Stimulated activated CD4-positive, alpha-beta T cell treated with anti-CD3 and anti-CD28 coated beads, Interleukin-1b, Interleukin-23, amount 100 ng/mL, for 48 hours (primary cell): ENCODE data around the gene SLC2A8.

Experiments used
- DNase-seq: peaks from one replicate; pipeline ENCODE4 v3.0.0-alpha.2; 2020

SLC2A8 gene, protein sequence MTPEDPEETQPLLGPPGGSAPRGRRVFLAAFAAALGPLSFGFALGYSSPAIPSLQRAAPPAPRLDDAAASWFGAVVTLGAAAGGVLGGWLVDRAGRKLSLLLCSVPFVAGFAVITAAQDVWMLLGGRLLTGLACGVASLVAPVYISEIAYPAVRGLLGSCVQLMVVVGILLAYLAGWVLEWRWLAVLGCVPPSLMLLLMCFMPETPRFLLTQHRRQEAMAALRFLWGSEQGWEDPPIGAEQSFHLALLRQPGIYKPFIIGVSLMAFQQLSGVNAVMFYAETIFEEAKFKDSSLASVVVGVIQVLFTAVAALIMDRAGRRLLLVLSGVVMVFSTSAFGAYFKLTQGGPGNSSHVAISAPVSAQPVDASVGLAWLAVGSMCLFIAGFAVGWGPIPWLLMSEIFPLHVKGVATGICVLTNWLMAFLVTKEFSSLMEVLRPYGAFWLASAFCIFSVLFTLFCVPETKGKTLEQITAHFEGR

DNA sequence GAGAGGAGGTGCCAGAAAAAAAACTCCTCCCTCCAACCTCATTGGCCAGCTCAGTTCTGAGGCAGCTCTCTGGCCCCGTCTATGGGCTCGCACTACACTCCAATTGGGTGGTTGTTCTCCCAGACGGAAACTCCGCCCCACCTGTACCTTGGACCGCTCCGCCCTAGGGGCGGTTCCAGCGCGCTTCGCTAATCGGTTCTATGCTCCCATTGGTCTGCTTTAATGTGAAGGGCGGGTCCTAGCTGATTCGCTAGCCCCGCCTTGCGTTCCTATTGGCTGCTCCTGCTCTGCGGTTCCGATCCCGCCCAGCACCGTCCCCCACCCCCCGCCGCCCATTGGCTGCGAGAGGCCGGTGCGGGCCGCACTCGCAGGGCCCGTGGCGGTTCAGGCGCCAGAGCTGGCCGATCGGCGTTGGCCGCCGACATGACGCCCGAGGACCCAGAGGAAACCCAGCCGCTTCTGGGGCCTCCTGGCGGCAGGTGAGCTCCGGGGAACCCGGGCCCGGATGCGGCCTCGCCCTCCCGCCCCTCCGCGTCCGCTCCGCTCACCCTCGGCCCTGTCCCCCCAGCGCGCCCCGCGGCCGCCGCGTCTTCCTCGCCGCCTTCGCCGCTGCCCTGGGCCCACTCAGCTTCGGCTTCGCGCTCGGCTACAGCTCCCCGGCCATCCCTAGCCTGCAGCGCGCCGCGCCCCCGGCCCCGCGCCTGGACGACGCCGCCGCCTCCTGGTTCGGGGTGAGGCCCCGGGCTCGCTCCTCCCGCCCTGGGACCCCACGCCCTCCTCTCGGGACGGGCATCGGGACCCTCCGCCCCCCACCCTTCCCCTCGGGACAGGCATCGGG is at the start of gene SLC2A8:
Gene SLC2A8 (plus strand): TSS at position 362 of the 838 bp plus-strand sequence. CDS start 62 bp downstream, at position 424.
- peak; percentile 94 for DNase-seq

DNA sequence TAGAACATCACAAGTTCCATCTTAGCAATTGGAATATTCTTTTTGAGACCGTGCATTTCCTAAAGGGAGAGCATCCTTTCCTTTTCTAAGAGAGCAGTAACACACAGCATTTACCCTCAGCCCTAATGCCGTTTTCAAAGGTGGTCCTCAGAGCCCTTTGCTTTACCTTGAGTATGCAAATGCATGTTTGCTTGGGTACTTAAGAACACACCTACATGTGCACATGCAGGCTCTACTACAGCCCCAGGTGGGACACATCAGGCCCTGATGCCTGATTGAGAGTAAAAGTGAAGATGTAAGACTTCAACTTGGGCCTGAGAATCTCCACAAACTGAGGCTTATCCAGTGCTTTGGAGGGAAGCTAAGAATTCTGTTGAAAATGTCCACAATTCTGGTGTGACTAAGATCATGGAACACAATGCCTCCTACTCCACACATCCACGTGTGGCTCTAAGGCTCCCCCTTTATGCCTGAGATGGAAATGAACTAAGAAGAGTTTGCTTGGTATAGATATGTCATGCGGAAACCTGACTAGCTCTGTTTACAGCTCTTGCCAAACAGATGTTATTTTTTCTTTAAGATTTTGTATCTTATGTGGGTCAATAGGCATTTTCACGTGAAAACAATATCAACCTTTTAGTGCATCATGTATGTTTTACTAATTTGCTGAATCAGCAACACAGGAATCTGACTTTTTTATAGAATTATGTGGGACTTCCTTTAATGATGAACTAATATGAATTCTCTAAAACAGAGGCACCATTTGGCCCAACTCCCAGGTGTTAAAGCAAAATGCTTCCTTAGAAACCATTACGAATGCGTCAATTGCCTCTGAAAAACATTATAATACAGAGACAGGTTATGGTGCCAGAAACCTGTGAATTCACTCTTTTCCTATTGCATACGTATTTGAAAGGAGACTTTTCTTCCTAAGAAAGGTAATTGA is 48.9 kb upstream of the SLC2A8 start:
- DNase-seq: no peak

GRCh38 chr9:127349483-127350113 is 47.4 kb upstream of the SLC2A8 start:
- no peak for DNase-seq

GRCh38 chr9:127351182-127352166 is 45.5 kb upstream of the SLC2A8 start:
- no peak for DNase-seq

DNA sequence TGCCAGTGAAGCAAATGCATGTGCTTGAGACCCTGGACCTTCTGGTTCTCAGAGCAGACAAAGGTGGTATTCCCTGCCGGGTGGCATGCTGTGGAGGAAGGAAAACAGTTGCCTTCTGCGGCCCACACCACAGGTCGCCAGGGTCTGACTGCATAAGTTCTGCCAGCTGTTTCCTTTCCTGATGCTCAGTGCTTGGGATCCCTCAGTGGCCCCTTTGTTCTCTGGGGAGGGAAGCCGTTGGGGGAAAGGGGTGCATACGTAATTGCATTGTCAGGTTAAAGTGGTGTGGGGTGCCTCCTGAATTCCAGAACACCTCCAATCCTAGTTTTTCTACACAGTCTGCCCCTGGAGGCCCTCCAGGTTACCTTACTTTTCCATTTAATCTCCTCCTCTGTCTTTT is 43.1 kb upstream of the SLC2A8 start:
- no peak for DNase-seq

DNA sequence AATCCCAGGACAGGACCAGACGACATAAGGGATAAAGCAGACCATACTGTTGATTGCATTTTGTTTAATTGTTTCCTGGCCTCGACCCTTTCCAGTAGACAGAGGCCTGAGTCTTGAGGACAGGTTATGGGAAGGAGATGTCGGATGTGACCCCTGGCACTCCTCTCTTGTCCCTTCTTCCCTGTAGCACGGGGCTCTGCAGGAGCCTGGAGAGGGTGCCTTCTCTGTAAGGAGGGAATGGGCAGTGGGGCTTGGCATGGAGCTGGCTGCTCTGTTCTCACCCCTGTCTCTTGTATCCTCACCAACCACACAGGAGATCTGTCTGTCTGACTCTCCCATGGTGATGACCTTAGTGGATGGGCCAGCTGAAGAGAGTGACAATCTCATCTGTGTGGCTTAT is 40.1 kb upstream of the SLC2A8 start:
- DNase-seq: no peak

DNA sequence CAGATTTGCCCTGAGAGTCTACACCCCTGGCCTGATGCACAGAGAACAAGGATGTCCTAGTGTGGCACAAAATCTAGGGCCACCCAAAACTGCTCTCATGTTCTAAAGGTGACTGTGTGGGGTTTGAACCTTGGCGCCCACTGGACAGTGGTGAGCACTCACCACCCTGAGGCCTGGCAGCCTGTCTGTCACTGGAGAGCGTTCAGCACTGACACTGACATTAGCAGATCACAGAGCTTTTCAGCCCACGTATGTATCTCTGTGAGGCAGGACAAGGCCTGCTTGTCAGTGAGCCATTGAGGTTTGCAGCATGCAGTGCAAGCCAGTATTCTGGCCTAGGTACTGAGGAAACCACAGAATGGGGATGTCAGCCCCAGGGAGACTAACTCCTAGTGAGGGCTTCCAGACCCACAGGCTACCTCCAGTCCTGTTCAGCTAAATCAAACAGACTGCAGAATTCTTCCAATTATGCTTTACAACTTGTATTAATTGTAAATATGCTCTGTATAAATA is 38.9 kb upstream of the SLC2A8 start:
- DNase-seq: no peak

- no peak for DNase-seq
Observed at GRCh38 chr9:127358770-127359169, 38.2 kb upstream of the SLC2A8 start.

DNA sequence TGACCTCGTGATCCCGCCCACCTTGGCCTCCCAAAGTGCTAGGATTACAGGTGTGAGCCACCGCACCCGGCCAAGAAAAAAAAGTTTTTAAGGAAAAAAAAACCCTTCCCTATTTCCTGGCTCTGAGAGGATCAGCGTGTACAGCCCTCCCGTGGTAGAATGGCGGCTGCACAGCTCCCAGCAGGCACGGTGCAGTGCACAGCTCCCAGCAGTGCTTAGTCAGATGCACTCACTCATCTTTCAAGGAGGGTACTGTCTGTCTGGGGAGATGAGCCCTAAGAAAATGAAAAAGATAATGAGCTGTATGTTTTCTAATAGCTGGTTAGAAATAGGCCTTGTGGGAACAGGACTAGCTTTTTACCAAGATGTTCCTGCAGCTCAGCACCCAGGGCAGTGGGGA is 36.7 kb upstream of the SLC2A8 start:
- no peak for DNase-seq

- DNase-seq: no peak
Observed at GRCh38 chr9:127360829-127361228, 36.1 kb upstream of the SLC2A8 start.

GRCh38 chr9:127361561-127361960 is 35.4 kb upstream of the SLC2A8 start:
- DNase-seq: no peak

DNA sequence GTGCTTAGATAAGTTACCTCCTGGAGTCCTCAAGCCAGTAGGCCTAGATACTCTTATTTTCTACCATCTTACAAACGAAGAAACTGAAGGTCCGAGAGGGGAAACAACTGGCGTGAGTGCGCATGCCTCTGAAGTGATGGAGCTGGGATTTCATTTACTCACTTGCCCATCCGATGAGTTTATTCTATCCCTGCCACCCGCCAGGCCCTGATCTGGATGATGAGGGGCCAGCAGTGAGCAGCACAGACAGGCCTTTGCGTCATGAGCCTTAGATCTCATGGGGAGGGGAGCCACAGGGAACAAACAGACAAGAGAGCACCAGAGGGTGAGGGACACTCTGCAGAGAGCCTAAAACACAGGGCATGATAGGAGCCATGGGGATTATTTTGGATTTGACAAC is 34.1 kb upstream of the SLC2A8 start:
- no peak for DNase-seq

- no peak for DNase-seq
Observed at GRCh38 chr9:127365461-127365860, 31.5 kb upstream of the SLC2A8 start.

DNA sequence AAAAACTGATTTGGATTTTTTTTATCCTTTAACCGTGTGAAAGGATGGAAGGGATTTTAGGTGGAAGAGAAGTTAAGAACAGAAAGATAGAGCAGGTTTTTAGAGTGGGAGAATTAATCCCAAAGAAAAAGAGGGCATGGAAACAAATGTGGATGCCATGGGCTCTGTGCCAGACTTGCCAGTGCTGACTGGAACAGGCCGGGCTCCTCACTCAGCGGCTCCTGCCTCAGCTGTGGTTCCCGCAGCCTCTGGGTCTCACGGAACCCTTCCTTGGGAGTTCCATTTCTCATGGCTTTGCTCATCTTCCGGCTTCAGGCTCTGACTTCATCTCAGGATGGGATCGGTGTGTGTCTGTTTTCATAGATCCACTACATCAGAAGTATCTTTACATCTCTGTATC is 30.4 kb upstream of the SLC2A8 start:
- DNase-seq: no peak

GRCh38 chr9:127368852-127369402 is 28.0 kb upstream of the SLC2A8 start:
- no peak for DNase-seq

GRCh38 chr9:127369428-127369827 is 27.5 kb upstream of the SLC2A8 start:
- DNase-seq: no peak

DNA sequence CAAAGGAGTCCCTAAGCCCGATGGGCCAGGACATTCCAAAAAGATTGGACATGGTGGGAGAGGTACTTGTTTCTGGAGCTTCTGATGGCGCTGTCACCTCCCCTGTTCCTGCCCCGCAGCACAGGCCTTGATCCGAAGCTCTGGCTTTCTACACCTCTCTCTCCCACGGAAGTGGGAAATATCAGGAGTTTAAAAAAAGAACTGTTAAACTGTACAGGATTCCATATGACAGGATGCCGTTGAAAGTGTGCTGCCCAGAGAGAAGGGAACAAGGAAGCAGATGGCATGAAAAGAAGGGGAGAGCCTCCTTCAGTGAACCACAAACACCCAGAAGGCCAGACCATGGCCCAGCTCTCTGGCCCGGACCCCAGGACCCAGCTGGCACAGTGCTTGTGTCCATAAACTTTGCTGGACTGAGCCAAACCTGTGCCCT is 26.8 kb upstream of the SLC2A8 start:
- DNase-seq: no peak

GRCh38 chr9:127370672-127371648 is 26.0 kb upstream of the SLC2A8 start:
- DNase-seq: no peak

- no peak for DNase-seq
Observed at GRCh38 chr9:127380479-127380878, 16.5 kb upstream of the SLC2A8 start.
